Dedifferentiated amniotic fluid mesenchymal stem cell (primary cell): ENCODE data around the gene PLSCR5.

Experiments
- DNase-seq: peaks from one replicate; pipeline ENCODE4 v3.0.0-alpha.2; 2016; ENCODE audit errors: extremely low spot score

PLSCR5 gene

DNA sequence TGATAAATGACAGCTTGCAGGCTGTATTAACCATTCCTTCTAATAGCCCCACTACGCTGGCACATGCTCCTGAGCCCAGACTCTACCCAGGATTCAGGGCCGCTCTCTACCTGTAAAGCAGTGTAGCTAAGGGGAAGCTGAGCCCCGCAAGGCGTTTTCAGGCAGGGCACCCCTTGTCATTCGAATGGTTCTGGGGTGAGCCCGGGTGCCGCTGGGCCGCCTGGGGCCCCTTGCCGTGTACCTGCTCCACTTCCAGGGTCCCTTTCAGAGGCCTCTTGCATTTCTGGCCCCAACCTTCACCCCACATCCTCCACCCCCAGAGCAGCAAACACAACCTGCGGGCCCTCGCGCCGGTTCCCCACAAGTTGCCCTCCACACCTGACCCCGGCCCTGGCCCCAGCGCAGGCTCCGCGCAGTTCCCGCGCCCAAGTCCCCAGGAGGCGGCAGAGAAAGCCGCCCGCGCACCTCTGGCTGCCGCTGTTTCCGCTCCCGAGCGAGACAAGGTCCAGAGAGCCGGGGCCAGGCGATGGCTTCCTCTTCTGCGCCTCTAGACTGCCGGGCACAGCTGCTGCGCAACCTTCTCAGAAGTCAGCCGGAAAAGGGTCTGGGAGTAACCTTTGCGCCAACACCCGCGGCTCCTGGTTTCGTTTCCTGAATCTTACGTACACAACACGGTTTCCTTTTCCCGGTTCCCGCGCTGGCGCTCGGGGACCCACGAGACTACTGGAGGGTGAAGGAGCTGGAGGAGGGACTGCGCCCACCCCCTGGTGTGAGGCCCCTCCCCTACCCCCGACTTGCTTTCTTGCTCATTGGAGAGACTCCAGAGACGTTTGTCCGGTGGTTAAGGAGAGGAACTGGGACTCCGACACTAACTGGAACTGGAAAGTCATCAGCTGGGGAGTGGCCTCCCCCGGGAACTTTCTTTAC is 60.9 kb downstream of the PLSCR5 start, which contains the start of gene PLSCR1:
Gene PLSCR1 (minus strand): TSS at position 606 of the 927 bp plus-strand sequence. CDS start 8,055 bp downstream, outside the sequence.
- peak; percentile 90 for DNase-seq

DNA sequence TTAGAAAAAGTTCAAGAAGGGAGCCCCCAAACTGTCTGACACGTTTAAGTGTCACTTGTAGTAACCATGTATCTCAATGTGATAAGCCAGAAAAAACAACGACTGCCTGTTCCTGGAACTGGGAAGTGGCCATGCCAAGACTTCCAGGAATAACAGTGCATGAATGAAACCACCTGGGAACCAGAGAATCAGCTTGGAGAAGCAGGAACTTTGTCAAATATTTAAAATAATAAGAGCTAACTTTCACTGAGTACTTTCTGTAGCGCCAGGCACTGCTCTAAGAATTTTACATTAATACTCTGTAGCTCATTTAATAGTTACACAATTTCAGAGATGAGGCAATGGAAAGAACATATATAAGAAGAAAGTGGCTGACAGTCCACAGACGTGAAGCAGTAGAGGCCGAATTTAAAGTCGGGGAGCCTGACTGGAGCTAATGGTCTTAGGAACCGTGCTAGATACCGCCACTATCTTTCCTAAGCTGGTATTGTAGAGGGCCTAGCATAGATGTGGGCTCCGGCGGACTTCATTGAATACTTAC is 61.6 kb downstream of the PLSCR5 start:
- DNase-seq, result no peak

DNA sequence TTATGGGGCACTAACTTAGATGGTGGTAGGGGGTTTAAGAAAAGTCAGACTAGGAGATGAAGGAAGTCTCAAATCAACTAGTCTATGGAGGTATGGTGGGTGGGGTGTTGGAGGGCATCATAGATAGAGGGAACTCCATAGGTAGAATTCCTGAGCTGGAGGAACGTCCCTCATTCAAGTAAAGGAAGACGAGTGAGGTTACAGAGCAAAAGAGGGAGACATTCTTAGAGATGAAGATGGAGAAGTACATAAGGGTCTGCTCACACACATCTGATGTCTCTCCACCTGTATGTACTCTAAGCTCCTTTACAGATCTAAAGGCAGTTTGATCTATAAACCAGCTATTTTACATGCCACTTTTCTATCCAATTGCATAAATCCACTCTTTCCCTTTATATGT is 62.2 kb downstream of the PLSCR5 start:
- no peak for DNase-seq

GRCh38 chr3:146542179-146542578 is 63.0 kb downstream of the PLSCR5 start:
- no peak for DNase-seq

GRCh38 chr3:146540978-146541377 is 64.2 kb downstream of the PLSCR5 start:
- DNase-seq, result no peak

GRCh38 chr3:146540236-146540635 is 64.9 kb downstream of the PLSCR5 start:
- DNase-seq, result no peak

GRCh38 chr3:146539315-146539714 is 65.8 kb downstream of the PLSCR5 start:
- DNase-seq, result no peak

DNA sequence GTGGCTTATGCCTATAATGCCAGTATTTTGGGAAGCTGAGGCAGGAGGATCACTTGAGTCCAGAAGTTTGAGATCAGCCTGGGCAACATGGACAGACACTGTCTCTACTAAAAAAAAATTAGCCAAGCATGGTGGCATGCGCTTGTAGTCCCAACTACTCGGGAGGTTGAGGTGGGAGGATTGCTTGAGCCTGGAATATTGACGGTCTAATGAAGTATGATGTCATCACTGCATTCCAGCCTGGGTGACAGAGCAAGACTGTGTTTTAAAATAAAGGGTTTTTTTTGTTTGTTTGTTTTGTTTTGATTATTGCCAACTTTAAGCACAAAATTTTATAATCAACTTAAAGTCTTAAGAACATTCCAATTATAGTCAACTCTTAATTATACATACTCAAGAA is 67.5 kb downstream of the PLSCR5 start:
- DNase-seq, result no peak

DNA sequence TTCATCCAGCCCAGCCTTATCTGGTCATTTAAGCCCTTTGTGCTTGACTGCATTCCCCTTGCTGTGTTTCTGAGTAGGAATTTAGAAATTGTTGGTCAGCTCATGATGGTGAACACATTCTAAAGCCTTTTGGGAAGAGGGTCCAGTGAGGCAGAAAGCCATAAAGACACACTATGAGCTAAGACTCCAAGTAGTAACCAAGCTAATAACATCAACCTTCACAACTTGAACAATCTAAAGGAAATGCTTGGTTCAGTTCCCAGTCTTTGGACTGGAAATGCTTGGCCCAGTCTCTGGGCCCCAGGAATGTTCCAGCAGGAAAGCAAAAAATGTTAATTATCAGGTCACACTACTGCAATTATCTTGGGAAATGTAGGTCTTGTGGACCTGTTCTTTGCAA is 68.5 kb downstream of the PLSCR5 start:
- DNase-seq, result no peak
